ENCODE results near the gene CHD5. TPM values are rescaled to one million over a fixed set of nuclear protein-coding genes. Genes with fewer than 3 reads are reported as not detected.

The CHD5 gene
- total and polyA plus RNA-seq, 2 of the 4 experiments (the other 2 are of a cell fraction) = under 0.01 to 0.09 TPM

GRCh38 chr1:6093071-6093470 lies 87.0 kb downstream of the CHD5 start:
- H2AK5ac ChIP-seq (ENCODE audit: low read depth, low read length) = no peak overlapping the region
- no peaks in the 10 kb centered on the region for H3K4me1 ChIP-seq (ENCODE audit: control insufficient read depth, insufficient read depth, low read length)
- H3K9me1 ChIP-seq (ENCODE audit: insufficient read depth, low read length) = no peaks in the 10 kb centered on the region
- ChIA-PET POLR2A (ENCODE audit: unreplicated experiment) (no interaction called here), CTCF (no interaction called here)
- H3K36me3 ChIP-seq (ENCODE audit: control insufficient read depth, insufficient read depth, low read length) = no peaks in the 10 kb centered on the region
- no peak overlapping the region for H3K27ac ChIP-seq (ENCODE audit: insufficient read depth, low read length)
- no peak overlapping the region for H2BK15ac ChIP-seq (ENCODE audit: low read depth, low read length)
- H2BK120ac ChIP-seq (ENCODE audit: low read depth, low read length) = no peak overlapping the region
- no peak overlapping the region for H2AK9ac ChIP-seq (replicated peaks; ENCODE audit: low read depth, low read length, poor library complexity)
- H3K18ac ChIP-seq (ENCODE audit: low read depth, low read length) = no peak overlapping the region
- no peak overlapping the region for H4K8ac ChIP-seq (ENCODE audit: low read depth in 2 of 2, low read length in 2 of 2)
- intact Hi-C loops (cut with micrococcal nuclease) = no loop called here
- in situ Hi-C loops (cut with MboI; ENCODE audit: low sequenced_read_pairs) = no loop called here
- dilution Hi-C loops (cut with HindIII; ENCODE audit: low sequenced_read_pairs, unreplicated experiment) = no loop called here
- no peak for ATAC-seq (ENCODE audit: low read depth)
- no peak overlapping the region for H2AFZ ChIP-seq (replicated peaks; ENCODE audit: low read length, poor library complexity)
- no peak overlapping the region for H3K9ac ChIP-seq (ENCODE audit: low read depth, low read length)
- no peak overlapping the region for H3K4me3 ChIP-seq (ENCODE audit: insufficient read depth, low read depth, low read length)
- no peak overlapping the region for H3K23ac ChIP-seq (ENCODE audit: low read depth, low read length)
- peaks cover 4% of the 10 kb centered on the region; the same call in 1 of the 2 replicates for H3K27me3 ChIP-seq (ENCODE audit: control insufficient read depth, insufficient read depth, low read length)
- H3K79me1 ChIP-seq (ENCODE audit: low read depth in 1 of 2, low read length in 2 of 2) = no peaks in the 10 kb centered on the region
- BruUV-seq (replicated peaks) = no TSS peak
- no peaks in the 10 kb centered on the region for H4K20me1 ChIP-seq (ENCODE audit: insufficient read depth, low read length)
- no peak overlapping the region for H4K5ac ChIP-seq (ENCODE audit: low read depth, low read length)
- no peak overlapping the region for H2BK5ac ChIP-seq (ENCODE audit: low read depth, low read length, poor library complexity, severe bottlenecking)
- no peak overlapping the region for H3K4ac ChIP-seq (ENCODE audit: low read depth, low read length)
- H4K91ac ChIP-seq (ENCODE audit: insufficient read depth, low read depth, low read length) = no peak overlapping the region
- 36% methylated on average over 4 of the region's 10 CpGs; no CpG with 5 or more reads in 1 of the 2 experiments for WGBS, 2 experiments (ENCODE audit: extremely low coverage in 2 of 2, insufficient read length in 1 of 2)
- no peaks in the 10 kb centered on the region for H3K9me3 ChIP-seq (ENCODE audit: control insufficient read depth, insufficient read depth, low read length)
- no peak for DNase-seq
- H2BK20ac ChIP-seq (ENCODE audit: low read depth, low read length) = no peak overlapping the region
- H3K14ac ChIP-seq (replicated peaks; ENCODE audit: low read depth, low read length) = no peak overlapping the region
- no peak overlapping the region for H3K4me2 ChIP-seq (ENCODE audit: low read depth, low read length)
- no peak for TF ChIP-seq CTCF (conservative IDR thresholded peaks at IDR 0.05; ENCODE audit: low read depth, low read length)
- TF ChIP-seq NFE2L2 (IDR thresholded peaks at IDR 0.05; ENCODE audit: low read depth, low read length) = no peak
- TF ChIP-seq RAD21 (IDR thresholded peaks at IDR 0.05; ENCODE audit: low read length) = no peak
- TF ChIP-seq MAZ (IDR thresholded peaks at IDR 0.05; ENCODE audit: borderline replicate concordance, low read depth, low read length) = no peak
- no peak for TF ChIP-seq RFX5 (IDR thresholded peaks at IDR 0.05; ENCODE audit: low read depth, low read length)
- no peak for TF ChIP-seq FOS (IDR thresholded peaks at IDR 0.05; ENCODE audit: low read depth, low read length)
- no peak for TF ChIP-seq POLR2A (IDR thresholded peaks at IDR 0.05; ENCODE audit: low read depth, low read length)
- no peak for TF ChIP-seq CEBPB (IDR thresholded peaks at IDR 0.05; ENCODE audit: low read depth, low read length)
- no peak for TF ChIP-seq BHLHE40 (IDR thresholded peaks at IDR 0.05; ENCODE audit: low read depth, low read length)
- TF ChIP-seq RCOR1 (IDR thresholded peaks at IDR 0.05; ENCODE audit: insufficient replicate concordance, low read length) = no peak
- TF ChIP-seq USF2 (IDR thresholded peaks at IDR 0.05; ENCODE audit: low read depth, low read length) = no peak
- TF ChIP-seq SMC3 (IDR thresholded peaks at IDR 0.05; ENCODE audit: low read depth, low read length) = no peak
- TF ChIP-seq ELK1 (IDR thresholded peaks at IDR 0.05; ENCODE audit: borderline replicate concordance, low read depth, low read length) = no peak
- TF ChIP-seq MAFK (IDR thresholded peaks at IDR 0.05; ENCODE audit: low read depth, low read length) = no peak
- TF ChIP-seq CHD1 (IDR thresholded peaks at IDR 0.05; ENCODE audit: low read depth, low read length) = no peak
- no peak for TF ChIP-seq MXI1 (IDR thresholded peaks at IDR 0.05; ENCODE audit: borderline replicate concordance, low read depth, low read length)
- H3K56ac ChIP-seq (ENCODE audit: extremely low read depth, insufficient read depth, low read length) = no peak overlapping the region

Measured in IMR-90 (cell line).